ENCODE data around the gene SPDYE3. TPM values are rescaled to one million over a fixed set of nuclear protein-coding genes. Genes with fewer than 3 reads are reported as not detected.

Gene SPDYE3
- polyA plus RNA-seq, 4 donors: 6.9 to 9.1 (median 7.1) TPM

DNA sequence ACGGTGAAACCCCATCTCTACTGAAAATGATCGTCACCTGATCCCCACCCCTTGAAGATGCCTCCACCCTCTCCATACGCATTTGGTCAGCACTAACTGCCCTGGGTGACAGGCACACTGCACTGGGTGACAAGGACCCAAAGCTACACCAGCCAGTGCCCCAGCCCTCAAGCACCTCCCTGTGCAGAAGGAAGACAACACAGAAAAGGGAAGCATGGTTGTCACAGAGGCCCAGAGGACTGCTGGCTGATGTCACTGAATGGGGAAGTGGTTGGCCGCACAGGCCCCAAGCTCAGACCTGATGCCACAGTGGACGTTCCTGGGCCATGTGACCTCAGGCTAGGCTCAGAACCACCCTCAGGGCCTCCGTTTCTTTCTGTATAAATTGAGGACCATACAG is 61.6 kb downstream of the SPDYE3 start:
- DNase-seq (ENCODE audit: low read depth in 4 of 4, low spot score in 2 of 4): no peak

GRCh38 chr7:100370303-100370702 is 62.8 kb downstream of the SPDYE3 start:
- no peak for DNase-seq (ENCODE audit: low read depth in 4 of 4, low spot score in 2 of 4)

- DNase-seq (ENCODE audit: low read depth in 4 of 4, low spot score in 2 of 4): no peak
Measured at GRCh38 chr7:100370746-100371145, 63.2 kb downstream of the SPDYE3 start.

GRCh38 chr7:100371561-100372171 is 64.2 kb downstream of the SPDYE3 start:
- no peak for DNase-seq (ENCODE audit: low read depth in 4 of 4, low spot score in 2 of 4)

Other genes starting within 250 kb of the SPDYE3 start
- gene ZNF3, start 226.0 kb upstream of the SPDYE3 start, polyA plus RNA-seq (ENCODE audit: insufficient read length in 4 of 4): 10 to 100 TPM; 46.5 to 57.6 (median 51.6) TPM
- gene COPS6, start 218.7 kb upstream of the SPDYE3 start, polyA plus RNA-seq (ENCODE audit: insufficient read length in 4 of 4): 100 to 1,000 TPM; 124 to 140 (median 136) TPM
- gene MCM7, start 206.3 kb upstream of the SPDYE3 start, polyA plus RNA-seq (ENCODE audit: insufficient read length in 4 of 4): 100 to 1,000 TPM; 140 to 174 (median 160) TPM
- gene AP4M1, start 206.1 kb upstream of the SPDYE3 start, polyA plus RNA-seq (ENCODE audit: insufficient read length in 4 of 4): 10 to 100 TPM; 28.0 to 38.0 (median 36.7) TPM
- gene TAF6, start 188.3 kb upstream of the SPDYE3 start, polyA plus RNA-seq (ENCODE audit: insufficient read length in 4 of 4): 10 to 100 TPM; 52.0 to 73.0 (median 58.6) TPM
- 10 to 100 TPM; 33.9 to 51.6 (median 46.0) TPM for gene CNPY4, start 188.1 kb upstream of the SPDYE3 start, polyA plus RNA-seq (ENCODE audit: insufficient read length in 4 of 4)
- gene MBLAC1, start 180.7 kb upstream of the SPDYE3 start, polyA plus RNA-seq (ENCODE audit: insufficient read length in 4 of 4): 1 to 10 TPM; 1.7 to 2.5 (median 1.9) TPM
- 100 to 1,000 TPM in 3 of 4 donors, 10 to 100 TPM in 1; 97.0 to 134 (median 116) TPM for gene LAMTOR4, start 158.8 kb upstream of the SPDYE3 start, polyA plus RNA-seq (ENCODE audit: insufficient read length in 4 of 4)
- 10 to 100 TPM; 18.6 to 27.7 (median 23.6) TPM for gene TRAPPC14, start 149.0 kb upstream of the SPDYE3 start, polyA plus RNA-seq (ENCODE audit: insufficient read length in 4 of 4)
- gene GAL3ST4, start 139.1 kb upstream of the SPDYE3 start, polyA plus RNA-seq (ENCODE audit: insufficient read length in 4 of 4): 1 to 10 TPM; 5.7 to 8.0 (median 6.3) TPM
- 10 to 100 TPM in 2 of 4 donors, 1 to 10 TPM in 2; 5.9 to 17.4 (median 13.1) TPM for gene GPC2, start 130.3 kb upstream of the SPDYE3 start, polyA plus RNA-seq (ENCODE audit: insufficient read length in 4 of 4)
- gene STAG3, start 129.8 kb upstream of the SPDYE3 start, polyA plus RNA-seq (ENCODE audit: insufficient read length in 4 of 4): 10 to 100 TPM in 3 of 4 donors, 1 to 10 TPM in 1; 7.5 to 37.1 (median 22.3) TPM
- 10 to 100 TPM in 1 of 4 donors, 1 to 10 TPM in 3; 1.7 to 12.5 (median 5.0) TPM for gene PVRIG, start 87.8 kb upstream of the SPDYE3 start, polyA plus RNA-seq (ENCODE audit: insufficient read length in 4 of 4)
- 10 to 100 TPM; 20.6 to 64.3 (median 42.5) TPM for gene PILRB, start 50.4 kb downstream of the SPDYE3 start, polyA plus RNA-seq (ENCODE audit: insufficient read length in 4 of 4)
- gene PILRA, start 65.8 kb downstream of the SPDYE3 start, polyA plus RNA-seq (ENCODE audit: insufficient read length in 4 of 4): 1 to 10 TPM; 3.1 to 8.7 (median 5.8) TPM
- 1 to 10 TPM; 4.6 to 7.7 (median 6.6) TPM for gene ZCWPW1, start 121.0 kb downstream of the SPDYE3 start, polyA plus RNA-seq (ENCODE audit: insufficient read length in 4 of 4)
- 10 to 100 TPM; 52.4 to 69.2 (median 56.7) TPM for gene MEPCE, start 122.1 kb downstream of the SPDYE3 start, polyA plus RNA-seq (ENCODE audit: insufficient read length in 4 of 4)
- 10 to 100 TPM; 15.4 to 28.1 (median 21.1) TPM for gene PPP1R35, start 128.8 kb downstream of the SPDYE3 start, polyA plus RNA-seq (ENCODE audit: insufficient read length in 4 of 4)
- 1 to 10 TPM in 2 of 4 donors, under 1 TPM in 2; 0.75 to 3.4 (median 1.3) TPM for gene SPACDR, start 156.6 kb downstream of the SPDYE3 start, polyA plus RNA-seq (ENCODE audit: insufficient read length in 4 of 4)
- gene TSC22D4, start 171.5 kb downstream of the SPDYE3 start, polyA plus RNA-seq (ENCODE audit: insufficient read length in 4 of 4): 10 to 100 TPM; 32.3 to 61.0 (median 48.2) TPM
- 1 to 10 TPM; 1.8 to 3.7 (median 2.5) TPM for gene NYAP1, start 176.2 kb downstream of the SPDYE3 start, polyA plus RNA-seq (ENCODE audit: insufficient read length in 4 of 4)
- gene AGFG2, start 231.5 kb downstream of the SPDYE3 start, polyA plus RNA-seq (ENCODE audit: insufficient read length in 4 of 4): 10 to 100 TPM; 10.8 to 17.7 (median 14.3) TPM